Activated naive CD4-positive, alpha-beta T cell treated with anti-CD3 and anti-CD28 coated beads, Interleukin-2, amount 50 U/mL, for 24 hours (primary cell): ENCODE data around the gene ADAT2.

Experiments
- H3K27ac Mint-ChIP-seq: one replicate; pipeline ENCODE4 v1.8.0; 2021; ENCODE audit warnings: mild to moderate bottlenecking, mixed read lengths
- H3K27me3 Mint-ChIP-seq: one replicate; pipeline ENCODE4 v1.8.0; 2021; ENCODE audit warnings: mixed read lengths
- H3K36me3 Mint-ChIP-seq: one replicate; pipeline ENCODE4 v1.8.0; 2021; ENCODE audit warnings: mixed read lengths
- H3K4me1 Mint-ChIP-seq: one replicate; pipeline ENCODE4 v1.8.0; 2021; ENCODE audit warnings: mixed read lengths
- H3K4me3 Mint-ChIP-seq: one replicate; pipeline ENCODE4 v1.8.0; 2021; ENCODE audit warnings: mild to moderate bottlenecking, mixed read lengths
- H3K9me3 Mint-ChIP-seq: one replicate; pipeline ENCODE4 v1.8.0; 2021; ENCODE audit warnings: mixed read lengths

ADAT2 gene

GRCh38 chr6:143390278-143390677 lies 60.2 kb downstream of the ADAT2 start:
- no peaks in the 10 kb centered on the region for H3K27me3 Mint-ChIP-seq
- no peaks in the 10 kb centered on the region for H3K36me3 Mint-ChIP-seq
- no peak overlapping the region for H3K27ac Mint-ChIP-seq
- no peaks in the 10 kb centered on the region for H3K4me1 Mint-ChIP-seq
- no peak overlapping the region for H3K4me3 Mint-ChIP-seq
- no peaks in the 10 kb centered on the region for H3K9me3 Mint-ChIP-seq

DNA sequence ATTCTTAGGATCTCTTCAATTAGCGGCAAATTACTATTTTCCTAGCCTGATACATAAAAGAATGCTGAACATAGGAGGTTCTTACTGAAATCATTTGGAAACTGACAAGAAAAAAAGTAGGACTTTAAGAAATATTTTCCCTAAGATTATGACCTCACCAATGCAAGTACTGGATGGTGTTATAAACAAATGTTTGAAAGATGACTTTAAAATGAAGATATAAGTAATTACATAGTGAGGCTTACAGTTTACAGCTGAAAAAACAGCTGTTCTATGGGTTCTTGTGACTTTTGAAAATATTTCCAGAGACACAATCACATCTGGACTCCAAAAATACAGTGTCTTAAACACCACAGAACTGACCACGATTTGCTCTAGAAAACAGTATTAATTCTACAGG lies 64.9 kb downstream of the ADAT2 start:
- Mint-ChIP-seq H3K27me3 (peaks cover 3% of the 10 kb centered on the region), H3K36me3 (no peaks in the 10 kb centered on the region), H3K4me1 (no peaks in the 10 kb centered on the region), H3K9me3 (no peaks in the 10 kb centered on the region), H3K4me3 (no peak overlapping the region), H3K27ac (no peak overlapping the region)

GRCh38 chr6:143376861-143377260 lies 73.6 kb downstream of the ADAT2 start:
- no peaks in the 10 kb centered on the region for H3K9me3 Mint-ChIP-seq
- peaks cover 1% of the 10 kb centered on the region for H3K36me3 Mint-ChIP-seq
- H3K27me3 Mint-ChIP-seq, result peaks cover 7% of the 10 kb centered on the region
- no peak overlapping the region for H3K4me3 Mint-ChIP-seq
- H3K4me1 Mint-ChIP-seq, result no peaks in the 10 kb centered on the region
- H3K27ac Mint-ChIP-seq, result no peak overlapping the region

GRCh38 chr6:143376375-143376774 lies 74.1 kb downstream of the ADAT2 start:
- H3K4me3 Mint-ChIP-seq, result no peak overlapping the region
- H3K4me1 Mint-ChIP-seq, result no peaks in the 10 kb centered on the region
- H3K9me3 Mint-ChIP-seq, result no peaks in the 10 kb centered on the region
- no peak overlapping the region for H3K27ac Mint-ChIP-seq
- peaks cover 1% of the 10 kb centered on the region for H3K36me3 Mint-ChIP-seq
- peaks cover 7% of the 10 kb centered on the region for H3K27me3 Mint-ChIP-seq

- H3K4me1 Mint-ChIP-seq, result no peaks in the 10 kb centered on the region
- no peak overlapping the region for H3K4me3 Mint-ChIP-seq
- no peaks in the 10 kb centered on the region for H3K9me3 Mint-ChIP-seq
- H3K27me3 Mint-ChIP-seq, result peaks cover 7% of the 10 kb centered on the region
- peaks cover 1% of the 10 kb centered on the region for H3K36me3 Mint-ChIP-seq
- no peak overlapping the region for H3K27ac Mint-ChIP-seq
These were observed 75.4 kb downstream of the ADAT2 start for GRCh38 chr6:143375022-143375585.

GRCh38 chr6:143374014-143374413 lies 76.5 kb downstream of the ADAT2 start:
- Mint-ChIP-seq H3K4me1 (no peaks in the 10 kb centered on the region), H3K27me3 (peaks cover 4% of the 10 kb centered on the region), H3K4me3 (no peak overlapping the region), H3K27ac (no peak overlapping the region), H3K36me3 (peaks cover 1% of the 10 kb centered on the region), H3K9me3 (no peaks in the 10 kb centered on the region)
